D341Med (cell line): ENCODE measurements around the gene CARD11.
"Not testable (repeated sequence)": the region's sequence is repeated elsewhere in the genome, so short reads cannot be mapped to it uniquely, and the experiment has no call there.

ENCODE experiments used
- DNase-seq: peaks from one replicate; pipeline ENCODE4 v3.0.0; 2012; ENCODE audit warnings: low spot score

The CARD11 gene

DNA sequence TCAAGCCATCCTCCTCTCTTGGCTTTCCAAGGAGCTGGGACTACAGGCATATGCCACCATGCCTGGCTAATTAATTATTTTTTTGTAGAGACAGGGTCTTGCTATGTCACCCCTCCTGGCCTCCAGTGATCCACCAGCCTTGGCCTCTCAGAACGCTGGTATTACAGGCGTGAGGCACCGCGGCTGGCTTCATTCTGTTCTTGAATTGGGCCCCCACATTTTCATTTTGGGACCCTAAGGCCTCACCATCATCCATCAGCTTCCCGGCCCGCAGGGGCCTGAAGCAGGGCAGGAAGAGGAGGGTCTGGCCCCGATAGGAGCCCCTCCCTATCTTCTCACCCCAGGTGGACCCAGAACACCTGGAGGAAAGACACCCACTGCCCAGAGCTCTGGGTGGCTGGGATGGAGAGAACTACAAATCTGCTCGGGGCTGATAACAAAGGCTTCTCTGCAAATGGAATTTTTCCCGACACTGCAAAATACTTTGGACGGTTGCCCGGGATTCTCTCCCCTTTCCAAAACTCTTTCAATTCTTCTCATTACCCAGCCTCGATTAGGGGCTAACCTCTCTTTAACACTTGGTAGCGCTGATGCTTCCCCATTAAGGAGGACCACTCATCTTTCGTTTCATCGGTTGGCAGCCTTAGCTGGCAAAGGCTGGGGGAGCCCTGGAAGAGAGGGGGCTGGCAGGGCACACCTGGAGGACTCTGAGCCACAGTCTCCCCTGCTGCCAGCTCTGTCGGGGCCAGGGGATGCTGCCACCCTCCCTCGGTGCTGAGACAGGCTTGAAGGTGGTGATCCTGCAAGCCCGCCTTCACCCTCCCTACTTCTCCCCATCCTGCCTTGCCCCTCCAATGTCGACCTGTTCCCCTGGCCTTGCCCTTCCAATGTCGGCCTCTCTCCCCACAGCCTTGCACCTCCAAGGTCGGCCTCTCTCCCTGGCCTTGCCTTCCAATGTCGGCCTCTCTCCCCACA, 118.5 kb downstream of the CARD11 start:
- peak; percentile 21 for DNase-seq

GRCh38 chr7:2923886-2924574, 119.6 kb downstream of the CARD11 start:
- DNase-seq, result peak; percentile 20

- no peak for DNase-seq
These were observed 120.3 kb downstream of the CARD11 start for GRCh38 chr7:2923291-2923781.

- DNase-seq, result no peak
These were observed 120.8 kb downstream of the CARD11 start for GRCh38 chr7:2922866-2923265.

DNA sequence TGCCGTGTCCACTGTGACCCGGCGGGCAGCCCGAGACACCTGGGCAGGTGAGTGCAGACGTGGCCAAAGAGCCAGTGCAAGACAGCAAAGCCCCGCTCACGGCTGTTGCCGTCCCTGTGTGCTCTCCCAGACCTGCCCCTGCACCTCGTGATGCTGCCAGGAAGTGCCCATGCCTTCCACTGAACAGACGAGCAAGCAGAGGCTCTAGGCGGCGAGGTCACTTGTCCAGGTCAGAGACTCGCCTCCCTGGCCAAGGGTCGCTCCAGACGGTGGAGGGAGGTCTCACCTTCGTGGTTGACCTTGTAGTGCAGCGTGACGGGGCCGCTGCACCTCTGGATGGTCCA, 121.3 kb downstream of the CARD11 start:
- peak; percentile 21 for DNase-seq

GRCh38 chr7:2921653-2922347, 121.9 kb downstream of the CARD11 start:
- DNase-seq, result peak; percentile 42

GRCh38 chr7:2920956-2921652, 122.6 kb downstream of the CARD11 start:
- no peak for DNase-seq

- not testable (repeated sequence) for DNase-seq
These were observed 123.2 kb downstream of the CARD11 start for GRCh38 chr7:2920480-2920879.

DNA sequence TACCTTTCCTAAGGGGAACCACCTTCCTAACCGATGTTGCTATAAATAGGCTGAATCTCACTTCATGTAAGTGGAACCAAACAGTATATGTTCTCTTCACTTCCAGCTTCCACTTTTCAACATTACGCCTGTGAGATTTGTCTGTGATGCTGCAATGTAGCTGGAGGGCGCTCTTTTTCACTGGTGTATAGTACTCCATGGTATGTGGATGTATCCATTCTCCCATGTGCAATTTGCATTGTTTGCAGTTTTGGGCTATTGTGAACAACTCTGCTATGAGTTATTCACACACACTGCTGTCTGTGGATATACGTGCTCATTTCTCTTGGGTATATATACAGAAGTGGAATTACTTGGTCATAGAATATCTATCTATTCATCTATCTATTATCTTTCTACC, 123.6 kb downstream of the CARD11 start:
- no peak for DNase-seq

- no peak for DNase-seq
These were observed 124.4 kb downstream of the CARD11 start for GRCh38 chr7:2919256-2919655.

DNA sequence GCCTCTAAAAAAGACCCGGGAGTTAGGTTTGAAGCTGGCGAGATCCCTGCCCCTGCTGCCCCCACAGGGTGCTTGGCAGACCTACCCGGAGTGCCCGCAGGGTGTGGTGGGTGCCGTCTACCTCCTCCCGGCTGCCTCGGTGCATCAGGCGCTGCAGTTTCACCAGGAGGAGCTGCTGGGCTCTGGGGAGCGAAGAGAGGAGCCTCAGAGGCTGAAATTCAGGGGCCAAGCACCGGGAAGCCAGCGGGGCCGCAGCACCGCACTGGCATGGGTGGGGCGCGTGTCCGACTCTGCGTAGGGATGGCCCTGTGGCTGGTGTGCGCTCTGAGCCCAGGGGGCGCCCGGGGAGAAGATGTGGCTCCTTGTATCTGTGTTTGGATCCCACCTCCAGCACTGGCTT, 125.3 kb downstream of the CARD11 start:
- no peak for DNase-seq

DNA sequence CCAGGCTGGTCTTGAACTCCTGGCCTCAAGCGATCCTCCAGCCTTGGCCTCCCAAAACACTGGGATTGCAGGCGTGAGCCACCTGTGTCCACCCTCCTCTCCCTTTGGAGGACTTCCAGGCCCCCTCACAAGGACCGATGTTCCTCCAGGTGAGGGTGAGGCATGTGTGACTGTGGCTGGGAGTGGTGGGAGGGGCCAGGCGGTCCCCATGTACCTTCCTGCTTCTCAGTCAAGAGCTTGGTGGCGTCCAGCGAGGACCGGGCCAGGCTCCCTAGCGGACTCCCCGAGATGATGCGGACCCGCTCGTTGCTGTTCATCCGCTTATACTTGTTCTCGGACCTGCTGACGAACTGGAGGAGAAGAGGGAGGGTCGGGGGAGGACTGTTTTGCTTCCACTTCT, 128.6 kb downstream of the CARD11 start:
- DNase-seq, result no peak

DNA sequence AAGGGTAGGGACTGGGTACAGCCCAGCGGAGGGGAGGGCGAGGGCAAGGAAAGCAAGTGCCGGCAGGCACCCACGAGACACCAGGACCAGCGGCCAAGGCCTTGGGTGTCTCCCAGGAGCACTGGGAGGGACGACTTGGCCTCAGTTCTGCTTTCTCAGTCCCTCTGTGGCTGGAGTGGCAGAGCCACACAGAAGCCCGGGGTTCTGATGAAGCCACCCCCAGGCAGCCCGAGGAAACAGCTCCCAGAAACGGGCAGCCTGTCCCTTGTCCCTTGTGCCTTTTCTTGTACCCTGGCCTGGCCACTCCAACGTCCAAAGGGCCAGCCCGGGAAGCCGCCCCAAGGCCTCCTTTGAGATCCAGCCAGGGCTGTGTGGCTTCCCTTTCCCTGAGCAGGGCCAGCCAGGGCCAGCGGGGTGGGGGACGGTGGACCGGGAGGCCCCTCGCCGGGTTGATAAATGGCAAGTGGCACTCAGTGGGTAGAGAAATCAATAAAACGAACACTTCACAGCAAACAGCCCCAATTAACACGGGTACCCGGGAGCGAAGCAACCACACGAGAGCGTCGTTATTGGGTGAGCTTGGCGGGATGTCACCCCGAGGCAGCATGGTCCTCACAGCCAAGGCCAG, 129.8 kb downstream of the CARD11 start:
- no peak for DNase-seq

DNA sequence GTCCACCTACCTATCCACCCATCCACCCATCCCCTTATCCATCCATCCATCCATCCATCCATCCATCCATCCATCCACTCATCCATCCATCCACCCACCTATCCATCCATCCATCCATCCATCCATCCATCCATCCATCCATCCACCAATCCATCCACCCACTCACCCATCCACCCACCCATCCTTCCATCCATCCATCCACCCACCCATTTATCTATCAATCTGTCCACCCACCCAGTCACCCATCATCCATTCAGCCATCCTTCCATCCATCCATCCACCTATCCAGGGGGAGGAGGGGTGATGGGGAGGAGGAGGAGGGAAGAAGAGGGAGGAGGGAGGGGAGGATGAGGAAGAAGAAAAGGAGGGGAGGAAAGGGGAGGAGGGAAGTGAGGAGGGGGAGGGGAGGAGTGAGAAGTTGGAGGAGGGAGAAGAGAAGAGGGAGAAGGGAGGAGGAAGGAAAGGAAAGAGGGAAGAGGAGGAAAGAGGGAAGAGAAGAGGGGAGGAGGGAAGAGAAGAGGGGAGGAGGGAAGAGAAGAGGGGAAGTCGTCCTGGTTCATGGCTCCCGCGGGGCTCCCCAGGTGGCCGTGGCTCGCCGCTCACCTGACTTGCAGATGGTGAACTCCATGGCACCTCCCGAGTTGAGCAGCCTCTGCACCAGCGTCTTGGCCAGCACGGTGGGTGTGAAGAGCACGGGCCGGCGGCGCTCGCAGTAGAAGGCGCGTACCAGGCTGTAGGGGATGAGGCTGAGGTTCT, 130.8 kb downstream of the CARD11 start:
- DNase-seq, result no peak

DNA sequence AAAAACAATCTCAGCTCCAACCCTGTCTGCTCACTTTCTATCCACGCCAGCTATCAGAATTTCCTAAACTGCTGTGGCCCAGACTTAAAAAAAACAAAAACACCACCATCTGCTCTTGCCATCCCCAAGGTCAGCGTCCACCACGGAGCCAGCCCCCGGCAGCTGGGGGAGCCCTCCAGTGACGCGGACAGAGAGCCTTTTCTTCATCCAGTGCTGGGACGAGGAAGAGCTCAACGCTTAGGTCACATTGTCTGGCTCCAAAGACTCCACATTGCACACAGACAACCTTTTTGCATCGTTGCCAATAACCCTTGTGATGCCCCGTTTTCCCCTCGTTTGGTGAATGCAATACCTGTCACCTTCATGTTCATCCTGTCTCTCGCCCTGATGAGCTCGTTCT, 132.2 kb downstream of the CARD11 start:
- DNase-seq, result no peak

DNA sequence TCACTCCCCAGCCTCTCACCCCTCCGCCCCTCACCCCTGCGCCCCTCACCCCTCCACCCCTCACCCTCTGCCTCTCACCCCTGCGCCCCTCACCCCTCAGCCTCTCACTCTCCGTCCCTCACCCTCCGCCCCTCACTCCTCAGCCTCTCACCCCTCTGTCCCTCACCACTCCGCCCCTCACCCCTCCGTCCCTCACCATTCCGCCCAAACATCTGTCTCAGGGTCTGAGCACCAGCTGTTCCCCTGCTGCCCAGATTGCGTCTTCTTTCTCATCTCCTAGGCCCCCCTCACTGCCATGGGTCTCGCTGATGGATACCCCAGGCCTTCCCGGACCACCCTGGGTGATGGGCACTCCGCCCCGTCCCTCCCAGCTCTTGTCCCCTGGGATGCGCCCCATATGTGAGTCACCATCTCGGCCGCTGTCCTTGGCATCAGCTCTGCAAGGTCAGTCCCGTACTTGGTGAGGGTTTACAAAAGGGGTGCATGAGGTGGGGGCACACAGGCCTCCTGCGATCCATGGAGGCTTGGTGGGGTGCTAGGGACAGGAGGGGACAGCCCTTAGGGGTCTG, 134.1 kb downstream of the CARD11 start:
- no peak for DNase-seq

GRCh38 chr7:2909043-2909442, 134.6 kb downstream of the CARD11 start:
- DNase-seq, result no peak

GRCh38 chr7:2908103-2908683, 135.5 kb downstream of the CARD11 start:
- no peak for DNase-seq

DNA sequence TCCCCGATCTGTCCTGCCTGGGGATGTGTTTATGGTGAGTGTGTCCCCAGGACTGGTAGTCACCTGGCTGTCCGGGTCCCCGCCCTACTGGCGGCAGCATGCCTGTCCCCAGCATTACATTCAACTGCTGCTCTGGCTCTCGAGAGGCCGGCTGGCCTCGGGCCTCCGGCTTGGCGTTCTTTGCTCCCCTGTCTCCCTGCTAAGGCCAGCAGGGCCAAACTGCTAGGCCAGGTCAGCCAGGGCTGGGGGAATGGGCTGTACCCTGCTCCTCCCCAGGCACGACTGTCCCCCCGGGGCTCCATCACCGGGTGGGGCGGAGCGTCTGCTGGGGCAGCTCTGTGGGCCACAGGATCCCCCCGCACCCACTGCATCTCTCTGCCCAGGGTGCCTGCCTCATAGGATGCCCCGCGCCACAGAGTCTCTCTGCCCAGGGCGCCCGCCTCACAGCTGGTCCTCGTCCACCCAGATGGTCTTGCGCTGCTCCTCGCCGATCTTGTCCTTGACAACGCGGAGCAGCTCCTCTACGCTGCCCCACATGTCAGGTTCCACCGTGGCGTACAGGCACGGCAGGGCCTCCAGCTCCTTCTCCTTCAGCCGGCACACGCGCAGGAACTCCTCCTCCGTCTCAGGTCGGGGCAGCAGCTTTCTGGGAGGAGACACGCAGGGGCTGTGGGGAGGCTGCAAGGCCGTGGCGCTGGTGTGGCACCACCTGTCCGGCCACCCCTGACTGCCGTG, 137.3 kb downstream of the CARD11 start:
- no peak for DNase-seq
